H9 (cell line): ENCODE data around the gene STAU1. TPM values are rescaled to one million over a fixed set of nuclear protein-coding genes. Genes with fewer than 3 reads are reported as not detected.

ENCODE experiments used
- DNase-seq: peaks from one replicate; pipeline ENCODE4 v3.0.0-alpha.2; 2017
- H2AFZ ChIP-seq: one replicate; pipeline ENCODE4 v1.6.1; 2013; ENCODE audit warnings: mild to moderate bottlenecking, low read length, control low read depth, moderate library complexity
- H2AK5ac ChIP-seq: 2 replicates; pipeline ENCODE4 v1.6.1; 2013; ENCODE audit warnings: low read length, control low read depth, mixed read lengths; ENCODE audit not compliant: insufficient read length
- H2BK120ac ChIP-seq: one replicate; pipeline ENCODE4 v1.6.1; 2013; ENCODE audit warnings: low read depth, mild to moderate bottlenecking, low read length, control low read depth, inconsistent platforms; ENCODE audit not compliant: poor library complexity, severe bottlenecking
- H2BK12ac ChIP-seq: 2 replicates; pipeline ENCODE4 v1.6.1; 2013; ENCODE audit warnings: low read length, control low read depth, mixed read lengths, low read depth; ENCODE audit not compliant: insufficient read length
- H2BK15ac ChIP-seq: 2 replicates; pipeline ENCODE4 v1.6.1; 2013; ENCODE audit warnings: low read depth, low read length, control low read depth
- H2BK20ac ChIP-seq: one replicate; pipeline ENCODE4 v1.6.1; 2013; ENCODE audit warnings: low read depth, mild to moderate bottlenecking, low read length, control low read depth, inconsistent platforms; ENCODE audit not compliant: poor library complexity, severe bottlenecking
- H2BK5ac ChIP-seq: 2 replicates; pipeline ENCODE4 v1.6.1; 2013; ENCODE audit warnings: low read length, control low read depth, mixed read lengths; ENCODE audit not compliant: insufficient read length
- H3K14ac ChIP-seq: 2 replicates; pipeline ENCODE4 v1.6.1; 2013; ENCODE audit warnings: low read length, control low read depth; ENCODE audit not compliant: insufficient read depth
- H3K18ac ChIP-seq: 2 replicates; pipeline ENCODE4 v1.6.1; 2013; ENCODE audit warnings: low read depth, mild to moderate bottlenecking, mixed read lengths, low read length, control low read depth; ENCODE audit not compliant: insufficient read length
- H3K23ac ChIP-seq: 2 replicates; pipeline ENCODE4 v1.6.1; 2013; ENCODE audit warnings: low read length, control low read depth, mixed read lengths, low read depth; ENCODE audit not compliant: insufficient read length
- H3K23me2 ChIP-seq: 2 replicates; pipeline ENCODE4 v1.6.1; 2013; ENCODE audit warnings: low read depth, mild to moderate bottlenecking, mixed read lengths, low read length, control low read depth; ENCODE audit not compliant: insufficient read length, poor library complexity, severe bottlenecking
- H3K27ac ChIP-seq: 2 replicates; pipeline ENCODE4 v1.5.1; 2013; ENCODE audit warnings: low read length, control low read depth, mixed read lengths, low read depth; ENCODE audit not compliant: insufficient read length
- H3K27me3 ChIP-seq: 2 replicates; pipeline ENCODE4 v1.6.1; 2013; ENCODE audit warnings: low read length, control low read depth, inconsistent platforms; ENCODE audit not compliant: insufficient read depth
- H3K4ac ChIP-seq: 2 replicates; pipeline ENCODE4 v1.6.1; 2013; ENCODE audit warnings: low read depth, mild to moderate bottlenecking, control low read depth, inconsistent platforms, low read length, moderate library complexity
- H3K4me1 ChIP-seq: 2 replicates; pipeline ENCODE4 v1.6.1; 2013; ENCODE audit warnings: low read length, control low read depth, inconsistent platforms; ENCODE audit not compliant: insufficient read depth
- H3K4me2 ChIP-seq: 2 replicates; pipeline ENCODE4 v1.6.1; 2013; ENCODE audit warnings: low read length, control low read depth, mixed read lengths; ENCODE audit not compliant: insufficient read length, insufficient read depth
- H3K56ac ChIP-seq: 2 replicates; pipeline ENCODE4 v1.6.1; 2013; ENCODE audit warnings: low read depth, mild to moderate bottlenecking, mixed read lengths, low read length, control low read depth; ENCODE audit not compliant: insufficient read length
- H3K79me1 ChIP-seq: 2 replicates; pipeline ENCODE4 v1.6.1; 2013; ENCODE audit warnings: low read depth, mild to moderate bottlenecking, moderate library complexity, low read length, control low read depth, inconsistent platforms; ENCODE audit not compliant: insufficient read depth, poor library complexity, severe bottlenecking
- H3K79me2 ChIP-seq: 2 replicates; pipeline ENCODE4 v1.6.1; 2013; ENCODE audit warnings: low read length, control low read depth, inconsistent platforms; ENCODE audit not compliant: insufficient read depth
- H3K9ac ChIP-seq: 2 replicates; pipeline ENCODE4 v1.6.1; 2013; ENCODE audit warnings: low read length, control low read depth, mixed read lengths; ENCODE audit not compliant: insufficient read length; ENCODE audit errors: extremely low read depth
- H3K9me3 ChIP-seq: one replicate; pipeline ENCODE4 v1.6.1; 2013; ENCODE audit warnings: low read depth, low read length, inconsistent platforms; ENCODE audit not compliant: control insufficient read depth
- H3T11ph ChIP-seq: one replicate; pipeline ENCODE4 v1.6.1; 2013; ENCODE audit warnings: mild to moderate bottlenecking, low read length, control low read depth, inconsistent platforms
- H4K20me1 ChIP-seq: one replicate; pipeline ENCODE4 v1.6.1; 2013; ENCODE audit not compliant: control insufficient read depth, insufficient read length, insufficient read depth
- H4K5ac ChIP-seq: 2 replicates; pipeline ENCODE4 v1.6.1; 2013; ENCODE audit warnings: low read depth, mild to moderate bottlenecking, mixed read lengths, low read length, control low read depth; ENCODE audit not compliant: insufficient read length
- H4K8ac ChIP-seq: replicated peaks from 2 replicates; pipeline ENCODE4 v1.6.1; 2013; ENCODE audit warnings: low read length, control low read depth, mixed read lengths, low read depth; ENCODE audit not compliant: insufficient read length
- H4K91ac ChIP-seq: 2 replicates; pipeline ENCODE4 v1.6.1; 2013; ENCODE audit warnings: low read depth, mild to moderate bottlenecking, moderate library complexity, mixed read lengths, low read length, control low read depth; ENCODE audit not compliant: insufficient read length
- H3K27ac Mint-ChIP-seq, 3 experiments: 2 replicates in 2 of 3; 3 replicates in 1 of 3; pipeline ENCODE4 v1.8.0; 2020 to 2021; ENCODE audit warnings: mixed read lengths in 3 of 3, mild to moderate bottlenecking in 1 of 3, moderate library complexity in 1 of 3
- H3K27me3 Mint-ChIP-seq: 2 replicates; pipeline ENCODE4 v1.8.0; 2021; ENCODE audit warnings: low read depth, mild to moderate bottlenecking, moderate library complexity, mixed read lengths
- H3K36me3 Mint-ChIP-seq, 3 experiments: 2 replicates in 2 of 3; 3 replicates in 1 of 3; pipeline ENCODE4 v1.8.0; 2020 to 2021; ENCODE audit warnings: low read depth in 3 of 3, mixed read lengths in 3 of 3; ENCODE audit not compliant: insufficient read depth in 1 of 3
- H3K4me1 Mint-ChIP-seq, 2 experiments: 2 replicates each; pipeline ENCODE4 v1.8.0; 2020; ENCODE audit warnings: mixed read lengths in 2 of 2
- H3K4me3 Mint-ChIP-seq, 2 experiments: 2 replicates in 1 of 2; 3 replicates in 1 of 2; pipeline ENCODE4 v1.8.0; 2020 to 2021; ENCODE audit warnings: mild to moderate bottlenecking in 2 of 2, mixed read lengths in 2 of 2, moderate library complexity in 1 of 2
- H3K9me3 Mint-ChIP-seq, 2 experiments: 2 replicates in 1 of 2; 3 replicates in 1 of 2; pipeline ENCODE4 v1.8.0; 2020; ENCODE audit warnings: mild to moderate bottlenecking in 2 of 2, mixed read lengths in 2 of 2, moderate library complexity in 1 of 2
- CTCF ChIP-seq: fragments of 200-600 bp; sonication (generic); conservative IDR thresholded peaks from 3 replicates; pipeline ENCODE4 v1.8.0; 2021; ENCODE audit warnings: antibody characterized with exemption, mild to moderate bottlenecking
- whole genome bisulfite sequencing: extraction: QIAGEN DNeasy Blood & Tissue Kit; methylation state at CpG from one replicate; pipeline ENCODE4 v1.1.7; 2013; ENCODE audit warnings: missing lambda C conversion rate, low lambda C conversion rate, mixed read lengths; ENCODE audit not compliant: insufficient read length; ENCODE audit errors: extremely low coverage; 5-methylcytosine and 5-hydroxymethylcytosine counted together
- total RNA-seq: library from RNA; stranded (reverse); gene quantifications from 2 replicates; pipeline ENCODE4 v1.2.1, GENCODE V29; 2021

STAU1 gene
- total RNA-seq, 1 experiment from 2014 or later, result 106 TPM

- DNase-seq, result no peak
- Histone ChIP-seq H2BK20ac (no peak overlapping the region), H2BK15ac (no peak overlapping the region), H3K4ac (no peak overlapping the region), H3K4me1 (no peaks in the 10 kb centered on the region), H4K8ac (no peak overlapping the region), H3K18ac (no peak overlapping the region), H2BK120ac (no peak overlapping the region), H3K23me2 (no peaks in the 10 kb centered on the region), H4K5ac (no peak overlapping the region), H4K91ac (no peak overlapping the region), H2BK5ac (no peak overlapping the region), H3K79me2 (no peaks in the 10 kb centered on the region), H3K79me1 (no peaks in the 10 kb centered on the region), H3K56ac (no peak overlapping the region), H2BK12ac (no peak overlapping the region), H3K9ac (no peak overlapping the region), H2AK5ac (no peak overlapping the region), H3K27me3 (no peaks in the 10 kb centered on the region), H3K23ac (no peak overlapping the region), H3K9me3 (no peaks in the 10 kb centered on the region), H2AFZ (no peak overlapping the region), H3K14ac (no peak overlapping the region), H4K20me1 (no peaks in the 10 kb centered on the region), H3T11ph (no peak overlapping the region), H3K27ac (no peak overlapping the region), H3K4me2 (no peak overlapping the region)
- no peaks in the 10 kb centered on the region for H3K27me3 Mint-ChIP-seq
- peak overlapping the region; percentile 70 to 94 (median 91); a peak in 5 of 7 replicates for H3K27ac Mint-ChIP-seq
- H3K9me3 Mint-ChIP-seq, result no peaks in the 10 kb centered on the region
- H3K36me3 Mint-ChIP-seq, result peaks cover 21 to 57% (median 54%) of the 10 kb centered on the region in 3 experiments; a peak in 5 of 7 replicates
- no peak for TF ChIP-seq CTCF
- no peak overlapping the region for H3K4me3 Mint-ChIP-seq
- peaks cover 9 to 11% of the 10 kb centered on the region in 2 experiments for H3K4me1 Mint-ChIP-seq
- no CpG with 5 or more reads among the region's 3 CpGs for WGBS
Observed at GRCh38 chr20:49133571-49133970, 54.6 kb downstream of the STAU1 start.
